Upper lobe of right lung (tissue), 1 donor: ENCODE data around the gene LAMTOR2. TPM values are rescaled to one million over a fixed set of nuclear protein-coding genes. Genes with fewer than 3 reads are reported as not detected.

Source experiments
- ATAC-seq: fragments of 200-7000 bp; cut with Tn5 transposase; one replicate; pipeline ENCODE4 v1.9.1; 2020; ENCODE audit warnings: mild to moderate bottlenecking, moderate library complexity
- DNase-seq: peaks from one replicate; pipeline ENCODE4 v3.0.0-alpha.2; 2020
- H3K27ac ChIP-seq: fragments of 200-600 bp; one replicate; pipeline ENCODE4 v1.8.0; 2022
- H3K27me3 ChIP-seq: fragments of 200-600 bp; one replicate; pipeline ENCODE4 v1.8.0; 2022; ENCODE audit warnings: mild to moderate bottlenecking
- H3K36me3 ChIP-seq: fragments of 200-600 bp; one replicate; pipeline ENCODE4 v1.8.0; 2022
- H3K4me1 ChIP-seq: fragments of 200-600 bp; one replicate; pipeline ENCODE4 v1.8.0; 2022
- H3K4me3 ChIP-seq: fragments of 200-600 bp; one replicate; pipeline ENCODE4 v1.8.0; 2022; ENCODE audit warnings: mild to moderate bottlenecking
- H3K9me3 ChIP-seq: fragments of 200-600 bp; one replicate; pipeline ENCODE4 v1.8.0; 2022
- intact Hi-C: fragments of 100-400 bp; cut with DNase I; formaldehyde crosslinking; loops from one replicate; pipeline ENCODE4 v1.11.0; 2022
- total RNA-seq: library from RNA; stranded (reverse); fragmentation: NEBNext Ultra II Directional; extraction: Animal tissue kit (Norgen Biotek cat#: 25700); gene quantifications from one replicate; pipeline ENCODE4 v1.2.1, GENCODE V29; 2021
- TF ChIP-seq, protein P1 (sequence below): fragments of 200-600 bp; IDR thresholded peaks from one replicate; pipeline ENCODE4 v1.8.0; 2022; ENCODE audit warnings: antibody characterized with exemption
- donor health status: DM: no; HTN: yes; CAD: no; lungs with severe emphysema.

Gene LAMTOR2
- total RNA-seq, 1 donor from 2014 or later = 49.7 TPM

DNA sequence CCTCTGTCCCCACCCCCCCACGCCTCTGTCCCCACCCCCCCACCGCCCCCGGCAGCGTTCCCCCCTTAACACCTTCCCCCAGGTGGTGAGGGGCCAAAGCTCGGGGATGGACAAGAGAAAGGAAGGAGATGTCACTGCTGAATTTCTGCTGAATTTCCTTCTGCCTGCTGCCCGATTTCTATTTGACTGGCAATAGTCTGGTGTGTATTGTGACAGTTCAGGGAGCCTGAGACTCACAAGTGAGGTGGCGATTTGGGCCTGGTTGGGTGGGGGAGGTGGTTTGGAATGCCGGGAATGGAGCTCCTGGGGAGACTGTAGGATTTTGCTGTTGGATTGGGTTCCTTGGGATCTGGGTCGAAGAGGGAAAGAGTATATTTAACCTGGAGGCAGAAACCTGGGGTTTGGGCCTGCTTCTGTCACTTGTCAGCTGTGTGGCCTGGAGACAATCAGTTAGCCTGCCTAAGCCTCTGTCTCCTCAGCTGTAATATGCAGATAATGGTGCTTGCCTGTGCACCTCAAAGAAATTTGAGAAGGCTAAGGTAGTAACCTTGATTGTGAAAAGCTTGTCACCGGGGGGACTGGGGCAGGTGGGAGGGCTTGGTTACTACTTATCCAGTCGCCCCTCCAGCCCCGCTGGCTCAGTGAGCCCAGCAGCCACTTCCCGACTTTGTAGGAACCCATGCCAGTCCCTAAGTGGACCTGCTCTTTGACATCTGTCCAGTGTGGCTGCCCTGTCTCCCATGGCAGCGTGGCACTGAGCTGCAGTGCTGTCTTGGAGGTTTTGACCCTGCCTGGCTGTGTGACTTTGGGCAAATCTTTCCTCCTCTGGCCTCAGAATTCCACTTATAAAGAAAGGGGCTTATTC lies 52.3 kb downstream of the LAMTOR2 start:
- ATAC-seq = peak; percentile 0

DNA sequence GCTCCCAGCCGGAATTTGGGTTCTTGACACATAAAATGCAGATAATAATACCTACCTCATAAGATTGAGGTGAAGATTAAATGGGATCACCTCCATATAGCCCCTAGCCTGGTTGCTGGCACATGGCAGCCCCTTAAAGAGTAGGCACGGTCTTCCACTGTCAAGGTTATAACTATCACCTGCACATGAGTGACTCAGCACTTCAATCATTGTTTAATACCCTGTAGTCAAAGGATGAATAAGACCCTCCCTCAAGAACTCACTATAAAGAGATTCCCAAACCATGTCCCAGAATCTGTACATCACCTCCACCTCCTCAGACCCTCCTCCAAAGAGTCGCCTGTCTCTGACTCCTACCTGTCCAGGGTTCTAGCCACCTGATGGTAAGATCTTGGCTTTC lies 53.5 kb downstream of the LAMTOR2 start:
- no peak for ATAC-seq
- intact Hi-C loops = no loop called here

More for the DNA sequence above, 52.3 kb downstream of the LAMTOR2 start:
- DNase-seq = no peak
- H3K36me3 ChIP-seq = no peaks in the 10 kb centered on the region
- TF ChIP-seq, protein P1, sequence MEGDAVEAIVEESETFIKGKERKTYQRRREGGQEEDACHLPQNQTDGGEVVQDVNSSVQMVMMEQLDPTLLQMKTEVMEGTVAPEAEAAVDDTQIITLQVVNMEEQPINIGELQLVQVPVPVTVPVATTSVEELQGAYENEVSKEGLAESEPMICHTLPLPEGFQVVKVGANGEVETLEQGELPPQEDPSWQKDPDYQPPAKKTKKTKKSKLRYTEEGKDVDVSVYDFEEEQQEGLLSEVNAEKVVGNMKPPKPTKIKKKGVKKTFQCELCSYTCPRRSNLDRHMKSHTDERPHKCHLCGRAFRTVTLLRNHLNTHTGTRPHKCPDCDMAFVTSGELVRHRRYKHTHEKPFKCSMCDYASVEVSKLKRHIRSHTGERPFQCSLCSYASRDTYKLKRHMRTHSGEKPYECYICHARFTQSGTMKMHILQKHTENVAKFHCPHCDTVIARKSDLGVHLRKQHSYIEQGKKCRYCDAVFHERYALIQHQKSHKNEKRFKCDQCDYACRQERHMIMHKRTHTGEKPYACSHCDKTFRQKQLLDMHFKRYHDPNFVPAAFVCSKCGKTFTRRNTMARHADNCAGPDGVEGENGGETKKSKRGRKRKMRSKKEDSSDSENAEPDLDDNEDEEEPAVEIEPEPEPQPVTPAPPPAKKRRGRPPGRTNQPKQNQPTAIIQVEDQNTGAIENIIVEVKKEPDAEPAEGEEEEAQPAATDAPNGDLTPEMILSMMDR = no peak
- no peaks in the 10 kb centered on the region for H3K27me3 ChIP-seq
- no peaks in the 10 kb centered on the region for H3K9me3 ChIP-seq
- peaks cover 48% of the 10 kb centered on the region for H3K4me1 ChIP-seq
- peak overlapping the region; percentile 47 for H3K4me3 ChIP-seq
- intact Hi-C loops = no loop called here
- H3K27ac ChIP-seq = peak overlapping the region; percentile 97

More for the DNA sequence above, 53.5 kb downstream of the LAMTOR2 start:
- TF ChIP-seq, protein P1 = no peak
- no peak for DNase-seq
- H3K27ac ChIP-seq = no peak overlapping the region
- H3K27me3 ChIP-seq = no peaks in the 10 kb centered on the region
- H3K4me3 ChIP-seq = no peak overlapping the region
- H3K4me1 ChIP-seq = peaks cover 40% of the 10 kb centered on the region
- H3K9me3 ChIP-seq = no peaks in the 10 kb centered on the region
- H3K36me3 ChIP-seq = no peaks in the 10 kb centered on the region

Other genes with a start within 250 kb of the LAMTOR2 start
- gene GON4L, start 197.6 kb upstream of the LAMTOR2 start, total RNA-seq = 49.5 TPM
- gene SYT11, start 195.2 kb upstream of the LAMTOR2 start, total RNA-seq = 8.9 TPM
- gene RIT1, start 143.4 kb upstream of the LAMTOR2 start, total RNA-seq = 49.9 TPM
- 40.1 TPM for gene KHDC4, start 120.4 kb upstream of the LAMTOR2 start, total RNA-seq
- gene RXFP4, start 113.1 kb upstream of the LAMTOR2 start, total RNA-seq = not detected
- gene ARHGEF2, start 76.2 kb upstream of the LAMTOR2 start, total RNA-seq = 220 TPM
- gene SSR2, start 33.8 kb upstream of the LAMTOR2 start, total RNA-seq = 231 TPM
- 37.0 TPM for gene UBQLN4, start 984 bp upstream of the LAMTOR2 start, total RNA-seq
- gene RAB25, start 6.4 kb downstream of the LAMTOR2 start, total RNA-seq = 62.0 TPM
- gene MEX3A, start 27.7 kb downstream of the LAMTOR2 start, total RNA-seq = 0.52 TPM
- 235 TPM for gene LMNA, start 59.9 kb downstream of the LAMTOR2 start, total RNA-seq
- 30.7 TPM for gene SEMA4A, start 98.8 kb downstream of the LAMTOR2 start, total RNA-seq
- gene SLC25A44, start 139.3 kb downstream of the LAMTOR2 start, total RNA-seq = 24.9 TPM
- gene PMF1, start 158.2 kb downstream of the LAMTOR2 start, total RNA-seq = 47.4 TPM
- 2.4 TPM for gene BGLAP, start 187.4 kb downstream of the LAMTOR2 start, total RNA-seq
- 1.9 TPM for gene PAQR6, start 193.3 kb downstream of the LAMTOR2 start, total RNA-seq
- 64.8 TPM for gene SMG5, start 228.0 kb downstream of the LAMTOR2 start, total RNA-seq
- 3.3 TPM for gene TMEM79, start 229.5 kb downstream of the LAMTOR2 start, total RNA-seq
- 61.1 TPM for gene GLMP, start 240.9 kb downstream of the LAMTOR2 start, total RNA-seq
- gene VHLL, start 244.5 kb downstream of the LAMTOR2 start, total RNA-seq = not detected